ENCODE data around the gene CAMSAP2.
"Not testable (repeated sequence)": the region's sequence is repeated elsewhere in the genome, so short reads cannot be mapped to it uniquely, and the experiment has no call there.

CAMSAP2 gene

DNA sequence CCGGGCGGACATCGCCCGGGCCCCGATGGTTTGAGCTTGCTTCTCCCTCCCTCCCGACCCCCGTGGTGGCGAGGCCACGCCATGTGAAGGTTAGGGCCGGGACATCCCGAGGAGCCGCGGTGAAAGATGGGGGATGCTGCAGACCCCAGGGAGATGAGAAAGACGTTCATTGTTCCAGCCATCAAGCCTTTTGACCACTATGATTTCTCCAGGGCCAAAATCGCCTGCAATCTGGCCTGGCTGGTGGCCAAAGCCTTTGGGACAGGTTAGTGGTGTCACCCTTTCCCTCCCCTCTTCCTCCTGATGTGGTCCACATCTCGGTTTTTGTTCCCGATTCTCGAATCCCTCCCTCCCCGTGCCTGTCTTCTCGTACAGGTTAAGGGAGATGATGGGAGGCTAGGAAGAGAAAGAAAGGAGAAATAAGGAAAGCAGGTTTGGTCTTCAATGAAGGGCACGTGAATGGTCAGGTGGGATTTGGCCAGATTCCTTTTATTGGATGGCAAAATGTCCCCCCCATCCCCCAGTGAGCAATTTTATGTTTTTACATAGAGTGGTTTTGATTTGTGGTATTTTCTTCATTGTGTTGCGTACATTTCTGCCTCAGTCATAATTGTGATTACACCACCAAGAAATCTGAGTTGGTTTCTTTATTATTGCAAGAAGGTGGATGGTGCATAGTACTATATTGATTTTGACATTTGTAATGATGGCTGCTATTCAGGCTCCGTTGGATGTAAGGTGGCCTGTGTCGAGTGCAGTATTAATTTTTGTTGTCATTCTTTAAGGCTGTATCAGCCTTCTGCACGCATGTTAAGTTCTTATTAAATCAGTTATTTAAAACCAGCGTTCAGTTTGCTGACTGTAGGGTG, 1.2 kb downstream of the CAMSAP2 start:
- DNase-seq (ENCODE audit: low read depth, low spot score) = peak; percentile 31

DNA sequence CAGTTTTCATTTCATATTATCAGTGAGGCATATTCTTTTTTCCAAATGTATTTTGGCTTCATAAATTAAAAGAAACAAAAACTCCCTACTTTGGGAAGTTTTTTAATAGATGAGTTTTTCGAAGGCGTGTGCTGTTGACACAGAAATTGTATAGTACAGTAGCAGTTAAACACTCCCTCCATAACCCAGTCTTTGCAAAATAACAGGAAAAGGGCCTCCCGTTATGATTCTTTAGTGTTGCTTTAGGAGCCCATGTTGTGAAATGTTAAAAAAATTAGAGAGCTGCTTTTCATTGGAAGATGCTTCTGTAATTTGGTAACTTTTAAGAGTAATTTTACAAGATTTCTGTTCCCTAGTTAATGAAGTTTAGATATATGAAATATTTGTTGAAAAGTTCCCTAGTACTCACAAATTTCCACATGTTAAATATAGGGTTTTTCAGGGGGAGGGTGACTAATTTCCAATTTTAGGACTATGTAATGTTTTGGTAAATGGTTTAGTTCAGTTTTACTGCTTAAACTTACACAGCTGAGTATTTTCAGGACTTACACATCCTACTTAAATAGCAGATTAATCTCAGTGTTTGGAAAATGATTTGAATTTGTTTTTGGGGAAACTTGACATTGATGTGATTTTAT, 2.0 kb downstream of the CAMSAP2 start:
- no peak for DNase-seq (ENCODE audit: low read depth, low spot score)

DNA sequence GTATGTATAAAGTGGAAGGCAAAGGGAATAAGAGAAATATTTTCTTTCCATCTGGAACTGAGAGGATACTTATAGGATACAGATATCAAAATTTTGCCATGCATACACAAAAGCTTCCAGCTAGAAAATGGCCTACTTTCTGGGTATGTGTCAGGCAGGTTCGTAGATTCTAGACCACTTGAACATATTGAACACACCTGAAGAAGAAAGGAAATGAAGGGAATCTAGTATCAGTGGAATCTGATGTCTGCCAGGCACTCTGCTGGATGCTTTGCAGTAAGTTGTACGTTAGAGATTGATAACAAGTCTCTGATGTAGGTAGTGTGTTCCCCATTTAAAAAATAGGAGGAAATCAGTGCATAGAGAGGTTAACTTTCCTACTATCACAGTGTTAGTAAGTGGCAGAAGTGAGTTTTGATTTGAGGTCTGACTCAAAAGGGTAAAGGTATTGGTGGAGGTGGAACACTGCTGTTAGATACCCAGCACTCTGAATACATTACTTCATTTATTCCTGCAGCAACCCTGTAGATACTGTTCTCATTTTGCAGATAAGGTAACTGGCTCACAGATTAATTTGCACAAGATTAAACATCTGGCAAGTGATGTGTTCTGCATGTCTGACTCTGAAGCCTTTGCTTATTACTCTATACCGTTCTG, 3.0 kb downstream of the CAMSAP2 start:
- no peak for DNase-seq (ENCODE audit: low read depth, low spot score)

DNA sequence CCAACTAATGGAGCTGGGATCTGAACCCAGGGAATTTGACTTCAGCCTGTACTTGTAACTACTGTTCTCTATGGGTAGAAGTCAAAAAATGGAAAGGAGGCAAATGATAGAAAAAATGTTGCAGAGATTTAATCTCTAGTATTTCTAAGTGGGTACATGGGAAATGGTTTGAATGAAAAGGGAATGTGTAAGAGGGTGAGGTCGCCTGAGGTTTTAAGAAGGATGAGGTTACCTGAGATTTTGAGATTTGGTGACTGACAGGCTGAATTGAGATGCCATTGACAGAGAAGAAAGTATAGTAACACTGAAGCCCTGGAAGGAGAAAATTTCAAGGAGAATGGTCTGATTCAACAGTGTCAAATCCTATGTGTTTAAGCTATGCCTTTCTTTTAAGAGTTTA, 5.5 kb downstream of the CAMSAP2 start:
- DNase-seq (ENCODE audit: low read depth, low spot score) = no peak

DNA sequence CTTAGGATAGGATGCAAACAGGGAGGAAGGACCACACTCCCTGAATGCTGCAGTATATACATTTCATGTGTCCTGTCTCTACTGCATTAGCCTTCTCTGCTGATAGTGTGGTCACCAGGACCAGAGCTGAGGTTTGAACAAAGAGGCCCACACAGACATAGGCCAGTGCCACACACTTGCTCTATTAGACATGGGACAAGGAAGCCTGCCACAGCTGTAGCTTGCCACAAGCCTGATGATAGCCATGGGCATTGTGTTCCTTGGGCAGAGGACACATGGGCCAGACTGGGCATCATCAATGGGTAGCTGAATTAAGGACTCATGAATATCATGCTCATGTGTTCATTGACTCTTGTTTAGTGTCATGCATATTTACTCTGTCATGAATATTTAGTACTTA, 10.4 kb downstream of the CAMSAP2 start:
- no peak for DNase-seq (ENCODE audit: low read depth, low spot score)

DNA sequence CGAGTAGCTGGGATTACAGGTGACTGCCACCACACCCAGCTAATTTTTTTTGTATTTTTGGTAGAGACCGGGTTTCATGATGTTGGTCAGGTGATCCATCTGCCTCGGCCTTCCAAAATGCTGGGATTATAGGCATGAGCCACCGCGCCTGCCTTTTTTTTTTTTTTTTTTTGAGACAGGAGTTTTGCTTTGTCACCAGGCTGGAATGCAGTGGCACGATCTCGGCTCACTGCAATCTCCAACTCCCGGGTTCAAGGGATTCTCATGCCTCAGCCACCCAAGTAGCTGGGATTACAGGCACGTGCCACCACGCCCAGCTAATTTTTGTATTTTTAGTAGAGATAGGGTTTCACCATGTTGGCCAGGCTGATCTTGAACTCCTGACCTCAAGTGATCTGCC, 12.1 kb downstream of the CAMSAP2 start:
- not testable (repeated sequence) for DNase-seq (ENCODE audit: low read depth, low spot score)

DNA sequence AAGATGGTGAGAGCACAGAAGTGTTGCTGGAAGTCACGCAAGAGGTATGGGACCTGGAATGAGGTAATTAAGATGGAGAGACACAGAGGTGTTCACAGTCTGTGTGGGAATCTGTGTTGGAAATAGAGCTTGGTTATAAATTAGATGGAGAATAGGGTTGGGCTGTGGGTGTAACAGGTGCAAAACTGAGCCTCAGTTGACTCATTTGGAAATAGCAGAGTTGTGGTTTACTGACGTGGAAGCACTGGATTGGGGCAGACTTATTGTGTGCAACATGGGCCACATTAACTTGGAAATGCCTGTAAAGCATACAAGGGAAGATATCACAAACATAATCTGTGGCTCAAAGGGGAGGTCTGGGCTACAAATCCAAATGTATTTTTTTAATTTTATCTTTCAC, 13.0 kb downstream of the CAMSAP2 start:
- no peak for DNase-seq (ENCODE audit: low read depth, low spot score)

DNA sequence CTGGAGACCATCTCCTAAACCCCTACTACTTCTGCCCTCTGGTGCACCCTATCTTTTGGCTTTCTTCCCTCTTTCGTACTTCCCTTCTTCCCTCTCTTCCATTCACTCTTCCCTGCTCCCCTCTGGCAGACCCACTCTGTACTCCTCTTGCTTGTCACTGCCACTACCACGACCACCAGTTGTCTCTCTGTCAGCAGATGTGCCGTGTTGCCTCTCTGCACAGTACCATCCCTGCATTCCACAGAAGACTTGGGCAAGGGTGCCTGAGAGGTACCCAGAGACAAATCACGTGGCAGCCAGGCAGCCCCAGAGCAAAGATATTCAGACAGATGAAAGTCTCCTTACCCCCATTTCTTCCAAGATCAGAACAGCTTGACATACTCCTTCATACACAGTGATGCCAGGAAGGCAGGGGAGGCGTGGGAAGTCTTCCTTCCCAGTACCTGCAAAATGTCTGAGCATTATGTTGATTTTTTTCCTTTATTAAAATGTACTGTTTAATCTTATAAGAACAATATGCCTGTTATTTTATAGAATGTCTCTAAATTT, 15.0 kb downstream of the CAMSAP2 start:
- DNase-seq (ENCODE audit: low read depth, low spot score) = no peak

DNA sequence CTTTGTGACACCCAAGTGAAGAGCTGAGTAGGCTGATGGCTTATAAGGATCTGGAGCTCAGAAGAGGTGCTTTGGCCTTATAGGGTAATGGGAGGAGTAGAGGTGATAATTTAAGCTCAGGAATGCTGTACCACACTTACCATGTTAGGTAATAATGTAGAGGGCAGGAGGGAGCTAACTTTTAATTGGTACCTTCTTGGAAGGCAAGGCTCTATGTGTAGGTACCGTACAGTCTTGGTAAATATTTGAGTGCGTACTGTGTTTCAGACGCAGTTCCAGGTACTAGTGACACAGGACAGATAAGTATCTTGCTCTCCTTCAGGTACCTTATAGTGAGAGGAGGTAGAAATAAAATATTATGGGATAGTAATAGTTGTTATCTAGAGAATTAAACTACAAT, 16.8 kb downstream of the CAMSAP2 start:
- DNase-seq (ENCODE audit: low read depth, low spot score) = no peak

DNA sequence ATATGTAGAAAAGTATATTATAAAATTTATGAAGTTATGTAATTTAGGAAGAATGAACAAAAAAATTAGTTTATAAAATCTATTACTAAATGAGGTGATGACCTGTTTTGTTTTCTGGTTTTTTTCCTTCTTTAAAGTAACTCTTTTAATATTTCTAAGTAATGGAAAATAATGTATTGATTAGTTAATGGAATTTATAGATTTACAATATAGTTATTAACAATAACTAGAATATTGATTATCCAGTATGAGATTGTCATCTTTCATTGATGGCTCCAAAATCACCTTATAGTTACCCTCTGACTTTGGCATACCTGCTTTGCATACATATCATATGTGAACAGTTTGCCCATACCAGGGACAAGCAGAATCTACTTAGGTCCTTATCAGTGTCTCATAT, 23.4 kb downstream of the CAMSAP2 start:
- no peak for DNase-seq (ENCODE audit: low read depth, low spot score)

DNA sequence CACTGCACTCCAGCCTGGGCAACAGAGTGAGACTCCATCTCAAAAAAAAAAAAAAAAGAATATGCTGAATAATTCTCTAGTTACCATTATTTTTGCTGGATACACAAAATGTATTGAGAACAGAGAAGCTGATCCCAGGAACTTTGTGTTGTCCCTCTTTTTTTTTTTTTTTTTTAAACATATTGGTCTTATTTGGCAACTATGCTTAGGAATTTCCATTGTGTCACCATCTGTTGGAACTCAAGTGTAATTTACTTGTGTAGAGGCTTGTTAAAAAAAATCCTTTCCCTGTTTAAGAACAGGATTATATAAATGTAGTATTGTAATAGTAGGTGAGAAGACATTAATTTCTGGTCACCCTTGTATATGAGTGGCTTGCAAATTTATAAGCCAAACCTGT, 28.6 kb downstream of the CAMSAP2 start:
- no peak for DNase-seq (ENCODE audit: low read depth, low spot score)

DNA sequence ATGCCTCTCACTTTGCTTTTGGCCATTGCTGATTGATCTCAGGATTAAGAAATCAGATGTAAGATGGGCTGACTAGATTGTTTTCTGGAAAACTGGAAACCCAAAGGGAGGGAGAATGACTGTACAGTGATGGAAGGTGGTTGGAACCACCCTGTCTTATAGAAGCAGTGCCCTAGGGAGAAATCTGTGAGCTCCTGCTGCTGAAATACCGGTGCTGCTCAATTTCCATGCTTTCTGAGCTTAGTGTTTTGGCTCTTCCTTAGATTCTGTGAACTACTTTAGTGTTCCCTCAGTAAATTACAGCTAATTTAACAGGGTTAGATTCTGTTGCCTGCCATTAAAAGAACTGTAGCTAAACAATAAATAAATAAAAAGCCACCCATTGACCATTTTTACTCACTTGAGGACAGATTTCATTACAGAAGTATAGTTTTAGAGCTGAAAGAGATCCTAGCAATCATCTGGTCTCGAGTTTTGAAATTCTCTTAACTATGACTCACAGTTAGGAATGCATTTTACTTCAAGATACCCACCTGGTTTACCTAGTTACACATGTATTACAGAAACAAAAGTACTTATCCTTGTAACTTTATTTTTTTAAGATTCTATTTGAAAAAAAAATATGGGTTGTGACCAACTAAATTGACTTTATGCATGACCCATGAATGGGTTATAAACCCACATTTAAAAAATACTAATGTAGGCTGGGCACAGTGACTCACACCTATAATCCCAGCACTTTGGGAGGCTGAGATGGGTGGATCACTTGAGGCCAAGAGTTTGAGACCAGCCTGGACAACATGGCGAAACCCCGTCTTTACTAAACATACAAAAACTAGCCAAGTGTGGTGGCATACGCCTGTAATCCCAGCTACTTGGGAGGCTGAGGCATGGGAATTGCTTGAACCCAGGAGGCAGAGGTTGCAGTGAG, 33.2 kb downstream of the CAMSAP2 start:
- DNase-seq (ENCODE audit: low read depth, low spot score) = no peak

DNA sequence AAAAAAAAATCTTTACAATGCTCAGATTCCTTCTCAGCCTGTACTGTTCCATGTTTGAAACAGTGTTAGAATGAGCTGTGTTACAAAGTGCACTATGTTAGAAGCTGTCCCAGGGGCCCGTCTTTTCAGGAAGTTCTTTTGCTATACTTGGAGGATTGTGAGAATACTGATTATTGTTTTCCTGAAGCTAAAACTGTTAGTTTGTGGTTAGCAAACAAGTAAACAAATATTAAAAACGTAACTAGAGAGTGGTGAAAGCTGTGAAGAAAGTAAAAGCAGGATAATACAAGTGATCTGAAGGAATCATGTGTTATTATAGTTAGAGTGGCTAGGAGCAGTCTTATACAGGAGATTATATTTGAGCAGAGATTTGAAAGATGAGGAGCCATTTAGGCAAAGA, 35.6 kb downstream of the CAMSAP2 start:
- DNase-seq (ENCODE audit: low read depth, low spot score) = no peak

DNA sequence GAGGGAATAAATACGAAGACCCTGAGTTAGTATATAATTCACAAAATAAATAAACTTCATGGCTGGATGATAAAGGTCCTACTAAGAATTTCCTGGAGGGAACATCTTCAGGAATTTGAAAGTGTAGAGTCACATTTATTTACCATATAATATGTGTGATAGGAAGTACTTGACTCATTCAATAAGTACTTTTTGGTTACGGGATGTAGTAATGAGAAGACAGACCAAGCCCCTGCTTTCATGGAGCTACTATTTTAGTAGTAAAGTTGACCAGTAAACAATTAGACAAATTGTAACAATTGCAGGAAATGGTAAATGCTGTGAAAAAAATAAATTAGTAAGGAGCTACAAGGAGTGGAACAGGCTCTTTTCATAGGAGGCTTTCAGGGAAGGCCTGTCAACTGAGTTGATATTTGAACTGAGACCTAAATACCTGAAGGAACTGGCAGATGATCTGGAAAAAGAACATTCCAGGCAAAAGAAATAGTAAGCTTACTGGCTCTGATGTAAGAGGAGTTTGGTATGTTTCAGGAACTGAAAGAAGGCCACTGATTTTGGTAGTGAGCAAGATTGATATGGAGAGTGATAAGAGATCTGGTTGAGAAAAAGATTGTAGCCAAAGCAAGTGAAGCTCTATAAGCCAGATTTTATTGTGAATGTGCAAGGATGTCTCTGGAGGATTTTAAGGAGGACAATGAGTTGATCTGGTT, 36.2 kb downstream of the CAMSAP2 start:
- no peak for DNase-seq (ENCODE audit: low read depth, low spot score)

DNA sequence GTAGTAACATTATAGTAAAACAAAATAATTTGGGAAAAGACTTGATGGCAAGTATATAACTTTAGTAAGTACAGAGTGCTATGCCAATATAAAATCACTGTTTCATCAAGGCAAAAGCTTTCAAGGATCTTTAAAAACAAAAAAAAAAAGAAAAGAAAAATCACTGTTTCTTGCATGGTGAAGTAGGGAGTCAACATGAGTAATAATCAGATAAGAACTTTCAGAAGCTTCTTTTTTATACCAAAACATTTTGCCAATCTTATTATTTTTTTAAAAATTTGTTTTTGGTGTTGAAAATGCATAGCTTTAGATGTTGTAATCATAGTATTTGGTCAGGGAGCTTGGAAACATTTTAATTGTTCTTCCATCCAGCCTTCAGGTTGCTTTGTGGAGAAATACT, 37.2 kb downstream of the CAMSAP2 start:
- no peak for DNase-seq (ENCODE audit: low read depth, low spot score)

DNA sequence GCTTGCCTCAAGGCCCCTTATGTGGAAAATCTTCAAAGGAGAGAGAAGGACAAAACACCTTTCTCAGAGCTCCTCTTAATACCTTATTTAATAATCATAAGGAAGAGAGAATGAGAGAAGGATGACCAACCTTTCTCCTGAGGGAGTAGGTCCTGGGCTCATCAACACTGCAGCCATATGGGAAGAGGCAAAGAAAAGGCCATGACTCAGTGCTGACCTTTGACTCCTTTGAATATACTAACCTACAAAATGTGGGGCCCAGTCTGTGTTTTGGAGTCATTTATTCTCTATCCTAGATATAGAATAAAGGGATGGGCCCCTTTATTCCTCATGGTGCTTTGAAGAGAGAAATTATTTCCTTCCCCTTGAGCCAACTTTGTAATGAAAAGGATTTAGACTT, 38.3 kb downstream of the CAMSAP2 start:
- DNase-seq (ENCODE audit: low read depth, low spot score) = no peak

DNA sequence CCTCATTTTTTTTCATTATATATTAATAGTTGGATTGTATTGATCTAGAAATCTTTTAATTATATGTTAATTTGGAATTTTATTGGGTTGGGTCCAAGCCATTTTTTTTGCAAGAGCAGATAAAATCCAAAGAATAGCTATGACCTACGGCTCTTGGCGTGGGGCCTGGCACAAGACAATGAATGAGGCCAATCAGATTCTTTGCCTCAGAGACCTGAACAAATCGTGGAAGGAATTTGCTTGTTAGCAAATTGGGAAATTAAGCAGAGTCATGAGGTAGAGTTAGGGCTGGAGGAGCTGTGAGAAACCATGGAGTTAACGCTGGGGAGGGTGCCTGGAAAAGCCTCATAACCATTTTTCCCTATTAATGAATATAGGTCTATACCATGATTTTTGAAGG, 40.1 kb downstream of the CAMSAP2 start:
- no peak for DNase-seq (ENCODE audit: low read depth, low spot score)

DNA sequence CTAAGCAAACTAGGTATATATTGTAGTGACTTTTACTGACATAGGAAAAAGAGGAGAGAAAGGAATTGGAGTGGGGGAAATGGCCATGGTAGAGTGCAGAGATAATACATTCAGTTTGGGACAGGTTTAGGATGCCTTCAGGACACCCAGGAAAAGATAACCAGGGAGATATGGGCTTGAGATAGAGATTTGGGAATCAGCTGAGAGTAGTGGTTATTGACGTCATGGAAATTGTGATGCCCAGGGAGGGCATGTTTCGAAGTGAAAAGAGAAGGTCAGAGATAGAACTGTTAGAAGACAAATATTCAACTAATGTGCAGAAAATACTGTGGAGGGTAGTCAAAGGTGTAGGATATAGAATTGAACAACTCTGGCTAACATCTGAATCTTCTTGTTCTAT, 40.6 kb downstream of the CAMSAP2 start:
- no peak for DNase-seq (ENCODE audit: low read depth, low spot score)

DNA sequence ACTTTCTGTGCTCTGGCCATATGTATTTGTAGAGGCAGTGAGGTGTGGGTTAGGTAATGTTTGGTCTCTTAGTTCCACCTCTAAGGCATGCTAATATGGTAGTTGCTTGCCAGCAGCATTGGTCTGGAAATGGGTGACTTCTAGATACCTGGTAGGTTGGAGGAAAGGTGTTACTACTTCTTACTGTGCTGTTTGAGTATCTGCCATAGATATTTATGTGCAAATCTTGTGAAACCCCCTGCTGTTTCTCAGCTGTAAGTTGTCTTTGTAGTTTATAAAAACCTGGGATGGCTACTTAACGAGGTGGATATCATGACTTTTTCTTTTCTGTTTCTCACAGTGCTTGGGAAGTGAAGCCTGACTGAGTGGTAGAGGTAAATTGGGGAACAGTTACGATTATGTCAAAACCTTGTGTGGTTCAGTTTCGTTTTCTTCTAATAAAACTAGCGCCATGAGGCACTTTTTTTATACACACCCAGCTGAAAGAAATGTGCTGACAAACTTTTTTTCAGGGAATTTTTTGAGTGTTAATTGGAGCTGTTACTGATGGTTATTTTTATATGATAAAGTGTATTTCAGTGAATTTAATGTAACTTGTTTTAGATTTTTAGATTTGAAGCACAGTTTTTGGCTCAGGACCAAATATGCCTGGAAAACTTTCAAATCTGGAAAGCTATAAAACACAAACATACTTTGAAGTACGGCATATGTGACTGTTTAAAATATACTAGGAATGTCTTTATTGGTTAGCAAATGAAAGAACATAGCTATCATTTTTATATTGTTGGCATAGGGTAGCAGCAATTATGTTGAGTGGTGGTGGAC, 42.1 kb downstream of the CAMSAP2 start:
- no peak for DNase-seq (ENCODE audit: low read depth, low spot score)

DNA sequence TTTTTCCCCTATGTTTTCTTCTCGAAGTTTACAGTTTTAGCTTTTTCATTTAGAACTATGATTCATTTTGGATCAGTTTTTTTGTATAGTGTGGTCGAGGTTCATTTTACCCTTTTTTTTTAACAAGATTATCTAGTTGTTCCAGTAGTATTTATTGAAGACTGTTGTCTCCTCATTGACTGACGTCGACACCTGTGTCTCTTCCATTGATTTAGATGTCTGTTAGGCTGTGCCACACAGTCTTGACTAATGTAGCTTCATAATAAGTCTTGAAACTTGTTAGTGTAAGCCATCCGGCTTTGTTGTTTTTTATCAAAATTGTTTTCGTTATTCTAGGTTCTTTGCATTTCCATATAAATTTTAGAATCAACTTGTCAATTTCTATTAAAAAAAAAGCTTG, 45.2 kb downstream of the CAMSAP2 start:
- DNase-seq (ENCODE audit: low read depth, low spot score) = no peak
